ENCODE data around the gene TGFB3. TPM values are rescaled to one million over a fixed set of nuclear protein-coding genes. Genes with fewer than 3 reads are reported as not detected.

The TGFB3 gene
- total RNA-seq, 4 donors from 2014 or later = 12.0 to 47.1 (median 23.2) TPM

- peaks cover 12 to 21% (median 18%) of the 10 kb centered on the region in 4 donors for H3K4me1 ChIP-seq
- no peaks in the 10 kb centered on the region for H3K27me3 ChIP-seq
- 94% methylated on average over 2 of the region's 2 CpGs for WGBS
- no peak overlapping the region for H3K4me3 ChIP-seq
- no peak for DNase-seq (ENCODE audit: extremely low spot score)
- no peak overlapping the region for H3K27ac ChIP-seq (replicated peaks in 1 of 4)
- TF ChIP-seq EP300 (IDR thresholded peaks at IDR 0.05) = no peak
- no peak for TF ChIP-seq POLR2AphosphoS5 (IDR thresholded peaks at IDR 0.05)
- TF ChIP-seq CTCF (IDR thresholded peaks at IDR 0.05) = no peak
- no peak for TF ChIP-seq POLR2A (IDR thresholded peaks at IDR 0.05; ENCODE audit: low read depth)
- intact Hi-C loops (cut with DNase I) = no loop called here
- H3K36me3 ChIP-seq = peaks cover 3 to 69% (median 50%) of the 10 kb centered on the region in 4 donors
- H3K9me3 ChIP-seq = peaks cover 0 to 14% (median 9%) of the 10 kb centered on the region in 4 donors
Observed at GRCh38 chr14:76007852-76008251, 26.1 kb upstream of the TGFB3 start.

- TF ChIP-seq CTCF (IDR thresholded peaks at IDR 0.05) (no peak), EP300 (IDR thresholded peaks at IDR 0.05) (no peak), POLR2AphosphoS5 (IDR thresholded peaks at IDR 0.05) (no peak), POLR2A (IDR thresholded peaks at IDR 0.05; ENCODE audit: low read depth) (no peak)
- Histone ChIP-seq H3K27ac (replicated peaks in 1 of 4) (no peak overlapping the region), H3K27me3 (no peaks in the 10 kb centered on the region), H3K9me3 (peaks cover 0 to 14% (median 9%) of the 10 kb centered on the region in 4 donors), H3K4me3 (no peak overlapping the region), H3K4me1 (peaks cover 7 to 16% (median 13%) of the 10 kb centered on the region in 4 donors), H3K36me3 (peaks cover 3 to 74% (median 50%) of the 10 kb centered on the region in 4 donors)
- 100% methylated on average over 1 of the region's 1 CpG for WGBS
- intact Hi-C loops (cut with DNase I) = no loop called here
- no peak for DNase-seq (ENCODE audit: extremely low spot score)
Observed at GRCh38 chr14:76007379-76007778, 25.6 kb upstream of the TGFB3 start.

GRCh38 chr14:76006253-76006652, 24.5 kb upstream of the TGFB3 start:
- no peak overlapping the region for H3K4me3 ChIP-seq

GRCh38 chr14:76002383-76002782, 20.6 kb upstream of the TGFB3 start:
- H3K36me3 ChIP-seq = peaks cover 21 to 93% (median 66%) of the 10 kb centered on the region in 4 donors
- H3K4me1 ChIP-seq = no peaks in the 10 kb centered on the region
- H3K27ac ChIP-seq (replicated peaks in 1 of 4) = no peak overlapping the region
- no peak for DNase-seq (ENCODE audit: extremely low spot score)
- no peaks in the 10 kb centered on the region for H3K27me3 ChIP-seq
- TF ChIP-seq EP300 (IDR thresholded peaks at IDR 0.05) (no peak), POLR2A (IDR thresholded peaks at IDR 0.05; ENCODE audit: low read depth) (no peak), CTCF (IDR thresholded peaks at IDR 0.05) (no peak), POLR2AphosphoS5 (IDR thresholded peaks at IDR 0.05) (no peak)
- H3K9me3 ChIP-seq = peaks cover 0 to 14% (median 9%) of the 10 kb centered on the region in 4 donors
- intact Hi-C loops (cut with DNase I) = no loop called here
- H3K4me3 ChIP-seq = no peak overlapping the region
- 90% methylated on average over 1 of the region's 1 CpG for WGBS

More at GRCh38 chr14:76006253-76006652, 24.5 kb upstream of the TGFB3 start:
- Histone ChIP-seq H3K27ac (replicated peaks in 1 of 4) (no peak overlapping the region), H3K4me1 (peaks cover 0 to 5% (median 2%) of the 10 kb centered on the region in 4 donors), H3K36me3 (peaks cover 3 to 85% (median 58%) of the 10 kb centered on the region in 4 donors), H3K9me3 (peaks cover 0 to 14% (median 9%) of the 10 kb centered on the region in 4 donors), H3K27me3 (no peaks in the 10 kb centered on the region)
- WGBS = 83% methylated on average over 2 of the region's 2 CpGs
- intact Hi-C loops (cut with DNase I) = no loop called here
- DNase-seq (ENCODE audit: extremely low spot score) = no peak
- TF ChIP-seq CTCF (IDR thresholded peaks at IDR 0.05) (no peak), POLR2AphosphoS5 (IDR thresholded peaks at IDR 0.05) (no peak), EP300 (IDR thresholded peaks at IDR 0.05) (no peak), POLR2A (IDR thresholded peaks at IDR 0.05; ENCODE audit: low read depth) (no peak)
